GM21576 (cell line): ENCODE measurements around the gene RPS15.
A peak's percentile ranks its signal among the peaks of the same experiment; 100 is the strongest.

Source experiments
- ATAC-seq: cut with Tn5 transposase; IDR thresholded peaks from one replicate; pipeline ENCODE4 v1.9.1; 2021; ENCODE audit warnings: mild to moderate bottlenecking, moderate library complexity; ENCODE audit not compliant: unreplicated experiment

RPS15 gene

DNA sequence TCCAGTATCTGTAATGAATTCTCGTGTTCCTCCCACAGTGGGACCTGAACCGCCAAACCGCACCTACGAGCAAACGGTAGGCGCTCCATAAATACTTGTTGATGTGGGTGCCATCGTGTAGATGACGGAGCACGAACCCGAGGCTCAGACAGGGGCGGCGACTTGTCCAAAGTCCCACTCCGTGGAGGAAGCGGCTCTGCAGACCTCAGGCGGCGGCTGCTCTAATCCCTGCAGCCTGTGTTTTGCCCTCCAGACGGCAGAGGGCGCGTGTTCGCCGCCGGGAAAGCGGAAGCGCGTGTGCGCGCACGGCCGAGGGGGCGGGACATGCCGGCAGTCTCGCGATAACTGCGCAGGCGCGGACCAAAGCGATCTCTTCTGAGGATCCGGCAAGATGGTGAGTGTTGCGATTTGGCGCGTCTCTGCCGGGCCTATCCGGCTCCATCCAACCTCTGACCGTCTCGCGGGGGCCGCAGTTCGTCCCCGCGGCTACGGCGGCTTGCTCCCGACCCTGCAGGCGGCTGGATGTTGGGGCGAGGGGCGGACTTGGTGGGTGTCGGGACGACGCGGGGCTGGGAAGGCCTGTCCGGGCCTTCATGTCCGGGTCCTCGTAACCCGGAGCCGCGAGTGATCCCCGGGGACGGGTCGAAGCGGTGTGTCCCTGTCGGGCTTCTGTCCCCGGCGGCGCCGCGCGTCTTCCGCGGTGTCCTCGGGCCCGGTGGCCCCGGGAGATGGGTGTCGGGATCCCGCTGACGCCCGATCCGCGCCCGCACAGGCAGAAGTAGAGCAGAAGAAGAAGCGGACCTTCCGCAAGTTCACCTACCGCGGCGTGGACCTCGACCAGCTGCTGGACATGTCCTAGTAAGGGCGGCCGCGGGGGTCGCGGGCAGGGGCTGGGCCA, at the start of gene RPS15:
TSS of gene RPS15 (plus strand) at position 362 of the 898 bp plus-strand sequence. CDS start at position 392, 30 bp downstream.
- peak; percentile 67 for ATAC-seq

DNA sequence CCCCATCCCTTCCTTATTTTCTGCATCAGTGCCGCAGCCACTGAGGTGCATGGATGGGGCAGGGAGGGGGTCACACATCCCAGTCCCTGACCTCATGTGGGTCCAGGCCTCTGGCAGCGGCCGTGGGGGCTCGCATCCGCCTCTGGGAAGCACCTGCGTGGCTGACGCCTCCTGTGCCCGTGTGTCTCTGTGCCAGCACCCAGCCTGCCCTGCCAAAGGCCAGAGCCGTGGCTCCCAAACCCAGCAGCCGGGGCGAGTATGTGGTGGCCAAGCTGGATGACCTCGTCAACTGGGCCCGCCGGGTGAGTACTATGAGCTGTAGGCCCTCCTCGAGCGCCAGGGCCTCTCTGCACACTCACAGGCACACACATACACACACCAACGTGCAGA, 49.6 kb upstream of the RPS15 start:
- ATAC-seq = no peak

DNA sequence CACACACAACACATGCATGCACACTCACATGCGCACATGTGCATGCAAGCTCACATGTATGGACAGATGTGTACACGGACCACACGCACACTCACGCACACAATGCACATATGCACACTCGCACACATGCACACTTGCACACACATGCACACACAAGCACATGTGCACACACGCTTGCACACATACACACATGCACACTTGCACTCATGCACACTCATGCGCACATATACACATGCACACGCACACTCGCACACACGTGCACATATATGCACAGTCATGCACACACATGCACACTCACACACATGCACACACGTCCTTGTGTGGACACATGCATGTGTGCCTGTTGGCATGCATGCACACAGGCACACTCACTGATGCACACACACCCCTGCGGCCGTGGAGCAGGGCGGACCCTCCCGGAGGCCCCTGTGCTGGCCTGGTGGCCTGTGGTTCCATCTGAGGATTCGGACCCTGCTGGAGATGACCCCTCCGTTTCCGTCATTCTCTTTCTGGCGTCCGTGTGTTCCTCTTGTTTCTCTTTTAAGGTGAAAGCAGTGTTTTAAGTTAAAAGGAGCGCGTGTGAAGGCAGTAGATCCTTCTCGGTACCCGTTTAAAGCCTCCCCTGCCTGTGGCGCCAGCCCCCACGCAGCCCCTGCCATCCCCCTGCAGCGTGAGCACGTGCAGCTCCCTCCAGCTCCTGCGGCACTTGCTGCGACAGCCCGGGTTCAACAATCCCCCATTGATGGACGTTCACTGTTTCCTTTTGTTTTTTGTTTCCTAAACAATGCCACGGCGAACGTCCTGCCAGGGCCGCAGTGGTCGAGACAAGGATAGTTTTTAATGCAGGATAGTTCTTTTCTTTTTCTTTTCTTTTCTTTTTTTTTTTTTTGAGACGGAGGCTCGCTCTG, 48.9 kb upstream of the RPS15 start:
- no peak for ATAC-seq

DNA sequence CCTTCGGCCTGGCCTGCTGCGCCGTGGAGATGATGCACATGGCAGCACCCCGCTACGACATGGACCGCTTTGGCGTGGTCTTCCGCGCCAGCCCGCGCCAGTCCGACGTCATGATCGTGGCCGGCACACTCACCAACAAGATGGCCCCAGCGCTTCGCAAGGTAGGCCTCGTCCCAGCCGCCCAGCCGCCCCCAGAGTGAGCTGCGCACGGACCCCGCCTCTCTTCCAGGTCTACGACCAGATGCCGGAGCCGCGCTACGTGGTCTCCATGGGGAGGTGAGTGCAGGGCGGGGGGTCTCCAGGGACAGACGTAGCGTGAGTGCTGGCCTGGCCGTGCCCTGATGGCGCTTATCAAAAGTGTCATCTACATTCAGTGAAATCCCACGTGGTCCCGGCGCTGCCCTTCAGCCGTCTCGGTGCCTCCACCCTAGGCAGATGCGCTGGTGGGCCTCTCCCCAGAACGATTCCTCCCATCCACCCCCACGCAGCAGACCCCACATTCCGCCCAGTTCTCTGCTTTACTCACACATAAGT, 47.2 kb upstream of the RPS15 start:
- no peak for ATAC-seq

DNA sequence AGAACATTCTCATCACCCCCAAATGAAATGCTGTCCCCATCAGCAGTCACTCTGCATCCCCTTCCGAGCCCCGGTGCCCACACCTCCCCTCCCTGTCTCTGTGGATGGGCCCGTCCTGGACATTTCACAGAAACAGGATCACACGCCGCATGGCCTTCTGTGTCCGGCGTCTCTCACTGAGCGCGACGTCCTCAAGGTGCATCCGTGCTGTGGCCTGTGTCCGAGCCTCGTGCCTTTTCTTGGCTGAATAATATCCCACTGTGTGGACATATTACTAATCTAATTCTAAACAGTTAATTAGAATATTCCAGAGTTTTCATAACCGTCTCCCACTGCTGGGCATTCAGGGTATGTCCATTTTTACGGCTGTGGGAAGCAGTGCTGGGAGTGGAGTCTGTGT, 45.8 kb upstream of the RPS15 start:
- no peak for ATAC-seq

DNA sequence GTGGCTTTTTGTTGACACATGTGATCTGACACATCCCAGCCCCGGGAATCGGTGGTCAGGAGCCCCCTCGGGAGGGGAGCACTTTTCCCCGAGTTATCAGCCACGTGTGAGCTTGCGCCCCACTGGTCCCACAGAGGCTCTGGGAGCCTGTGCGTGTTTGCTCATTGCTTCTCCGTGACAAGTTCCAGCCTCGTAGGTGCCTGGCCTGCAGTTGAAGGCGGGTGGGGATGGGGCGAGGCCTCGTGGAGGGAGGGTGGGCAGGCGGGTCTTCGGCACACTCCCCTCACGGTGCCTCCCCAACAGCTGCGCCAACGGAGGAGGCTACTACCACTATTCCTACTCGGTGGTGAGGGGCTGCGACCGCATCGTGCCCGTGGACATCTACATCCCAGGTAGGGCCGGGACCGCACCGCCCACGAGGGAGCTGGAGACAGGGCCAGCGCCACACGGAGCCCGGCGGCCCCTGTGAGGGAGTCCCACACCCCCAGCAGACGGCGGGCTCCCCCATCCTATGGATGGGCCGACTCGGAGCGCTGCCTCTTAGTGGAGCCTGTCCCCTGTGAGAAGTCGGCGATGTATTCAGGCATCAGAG, 45.2 kb upstream of the RPS15 start:
- ATAC-seq = no peak

DNA sequence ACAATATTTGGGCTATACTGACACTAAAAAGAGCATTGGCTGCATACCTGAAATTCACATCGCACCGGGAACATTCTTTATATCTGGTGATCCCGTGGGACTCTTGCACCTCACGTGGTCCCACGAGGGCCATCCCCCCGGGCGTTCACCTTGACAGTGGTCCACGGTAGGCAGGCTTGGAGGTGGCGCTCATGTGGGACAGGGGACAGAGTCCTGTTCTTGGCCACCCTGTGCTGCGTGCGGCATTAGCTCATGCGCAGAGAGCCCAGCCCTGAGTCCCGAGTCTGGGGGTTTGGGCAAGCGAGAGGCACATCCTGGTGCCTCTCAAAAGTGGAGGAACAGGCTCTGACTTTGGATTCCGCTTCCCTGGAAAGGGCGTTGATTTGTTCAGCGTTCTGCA, 44.4 kb upstream of the RPS15 start:
- ATAC-seq = no peak

DNA sequence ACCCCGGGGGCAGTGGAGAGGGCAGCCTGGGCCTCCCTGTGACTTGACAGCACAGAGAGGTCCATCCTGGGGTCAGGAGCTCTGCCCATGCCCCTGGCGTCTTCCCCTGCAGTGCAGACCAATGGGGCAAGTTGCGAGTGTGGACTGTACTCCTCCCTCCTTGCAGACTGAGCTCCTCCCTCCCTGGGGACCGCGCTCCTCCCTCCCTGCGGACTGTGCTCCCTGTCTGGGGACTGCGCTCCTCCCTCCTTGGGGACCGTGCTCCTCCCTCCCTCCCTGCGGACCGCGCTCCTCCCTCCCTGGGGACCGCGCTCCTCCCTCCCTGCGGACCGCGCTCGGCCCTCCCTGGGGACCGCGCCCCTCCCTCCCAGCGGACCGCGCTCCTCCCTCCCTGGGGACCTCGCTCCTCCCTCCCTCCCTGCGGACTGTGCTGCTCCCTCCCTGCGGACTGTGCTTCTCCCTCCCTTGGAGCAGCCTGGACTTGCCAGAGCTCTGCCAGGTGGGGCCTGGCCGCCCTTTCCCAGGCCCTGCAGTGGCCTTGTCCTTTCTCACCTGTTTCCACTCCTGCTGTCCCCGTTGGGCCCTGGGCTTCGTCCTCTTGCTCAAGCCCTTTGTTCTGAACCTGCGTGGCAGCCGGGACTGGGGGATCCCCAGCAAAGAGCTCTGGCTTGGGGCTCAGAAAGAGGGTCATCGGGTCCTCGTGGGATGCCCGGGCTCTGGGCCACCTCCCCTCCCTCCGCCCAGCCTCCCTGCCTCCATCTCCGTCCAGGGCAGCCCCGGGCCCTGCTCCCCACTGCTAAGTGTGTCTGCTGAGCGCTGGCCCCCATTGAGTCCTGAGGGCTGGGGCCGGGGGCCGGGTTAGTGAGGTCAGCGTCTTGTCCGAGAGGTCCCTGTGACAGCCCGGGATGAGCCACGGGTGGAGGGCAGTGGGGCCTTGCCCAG, 43.7 kb upstream of the RPS15 start:
- no peak for ATAC-seq

DNA sequence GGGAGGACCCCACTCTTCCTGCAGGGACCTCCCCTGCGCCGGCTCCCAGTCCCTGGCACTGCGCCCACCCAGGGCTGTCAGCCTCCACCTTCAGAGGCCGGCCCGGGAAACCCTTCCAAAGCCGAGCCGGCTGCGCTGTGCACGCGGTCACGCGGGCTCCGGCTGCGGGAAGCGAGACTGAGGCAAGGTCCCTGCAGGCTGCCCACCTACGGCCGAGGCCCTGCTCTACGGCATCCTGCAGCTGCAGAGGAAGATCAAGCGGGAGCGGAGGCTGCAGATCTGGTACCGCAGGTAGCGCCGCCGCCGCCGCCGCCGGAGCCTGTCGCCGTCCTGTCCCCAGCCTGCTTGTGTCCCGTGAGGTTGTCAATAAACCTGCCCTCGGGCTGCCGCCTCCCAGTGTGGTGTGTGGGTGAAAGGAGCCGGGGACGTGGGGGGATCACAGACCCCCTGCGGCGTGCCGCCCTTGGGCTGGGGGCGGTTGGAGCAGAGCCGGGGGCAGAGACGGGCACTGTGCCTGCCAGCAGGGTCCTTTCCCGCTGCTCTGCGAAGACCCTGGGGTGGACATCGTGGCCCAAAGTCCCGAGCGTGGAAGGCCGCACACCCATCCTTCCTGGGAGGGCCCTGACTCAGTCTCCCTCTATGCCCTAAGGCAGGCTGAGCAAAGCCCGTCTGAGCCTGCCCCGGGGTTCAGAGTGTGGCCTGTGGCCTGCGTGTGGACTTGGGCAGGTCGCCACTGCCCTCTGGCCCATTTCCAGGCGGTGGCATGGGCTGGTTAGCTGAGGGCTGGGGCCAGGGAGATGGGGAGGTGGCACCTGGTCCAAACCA, 42.8 kb upstream of the RPS15 start:
- ATAC-seq = no peak

DNA sequence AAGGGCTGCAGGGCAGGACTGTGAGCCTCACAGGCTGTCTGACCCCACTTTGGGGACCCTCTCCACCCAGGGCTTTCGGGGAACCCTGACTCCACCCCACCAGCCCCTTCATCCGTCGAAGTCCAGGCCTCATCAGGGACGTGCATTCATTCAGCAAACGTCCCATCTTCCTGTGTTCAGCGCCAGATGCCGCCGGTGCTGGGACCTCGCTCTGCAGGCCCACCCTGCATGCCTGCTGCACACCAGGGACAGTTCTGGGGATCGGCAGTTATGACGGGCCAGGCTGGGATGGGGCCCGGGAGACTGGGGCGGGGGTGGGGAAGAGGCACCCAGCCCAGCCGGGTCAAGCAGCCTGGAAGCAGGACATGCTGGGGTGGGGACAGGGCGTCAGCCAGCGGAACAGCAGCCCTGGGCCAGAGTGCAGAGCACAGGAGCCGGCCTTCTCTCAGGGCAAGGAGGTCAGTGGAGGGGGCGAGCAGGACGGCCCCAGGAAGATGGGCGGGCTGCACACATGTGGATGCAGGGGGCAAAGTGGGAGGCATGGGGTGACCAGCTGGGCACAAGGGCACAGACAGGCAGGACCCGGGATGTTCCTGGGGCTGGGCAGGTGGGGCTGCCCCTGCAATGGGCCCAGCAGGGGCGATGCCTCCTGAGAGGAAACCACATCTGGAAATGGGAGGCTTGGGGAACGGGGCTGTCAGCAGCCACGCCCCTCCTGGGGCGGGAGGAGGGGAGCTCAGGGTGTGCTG, 42.0 kb upstream of the RPS15 start:
- ATAC-seq = no peak

DNA sequence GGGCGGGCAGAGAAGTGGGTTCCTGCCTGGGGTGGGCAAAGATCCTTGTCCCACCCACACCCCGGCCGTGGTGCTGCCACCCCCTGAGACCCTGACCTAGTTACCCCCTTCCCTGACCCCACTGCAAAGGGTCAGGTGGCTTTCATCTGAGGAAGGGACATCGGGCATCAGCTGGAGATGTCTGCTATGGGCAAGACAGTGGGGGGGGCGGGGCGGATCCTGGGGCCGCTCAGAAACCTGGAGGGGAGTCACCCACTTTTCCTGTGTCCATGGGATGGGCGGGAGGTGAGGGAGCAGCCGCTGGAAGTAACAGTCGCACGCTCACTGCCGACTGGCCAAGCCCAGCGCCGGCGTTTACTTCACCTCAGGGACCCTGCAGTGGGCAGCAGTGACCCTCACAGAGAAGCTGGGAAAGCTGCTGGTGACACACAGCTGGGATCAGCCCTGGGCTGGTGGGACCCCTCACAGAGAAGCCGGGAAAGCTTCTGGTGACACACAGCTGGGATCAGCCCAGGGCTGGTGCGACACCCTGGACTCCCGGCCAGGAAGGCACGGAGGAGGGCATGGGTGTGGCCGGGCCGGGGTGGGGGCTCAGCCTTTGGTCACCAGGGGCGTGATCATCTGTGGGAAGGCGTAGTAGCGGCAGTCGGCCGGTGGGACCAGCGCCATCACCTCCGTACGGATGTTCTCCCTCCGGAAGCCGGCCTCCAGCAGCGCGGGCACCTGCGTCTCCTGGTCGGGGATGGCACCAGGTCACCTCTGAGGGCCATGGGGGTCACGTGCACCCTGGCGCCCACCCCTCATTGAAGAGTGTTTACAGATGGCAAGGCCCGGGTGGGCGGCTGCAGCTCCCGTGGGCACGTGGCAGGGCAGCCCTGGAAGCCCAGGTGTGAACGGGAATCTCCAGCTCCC, 41.2 kb upstream of the RPS15 start:
- ATAC-seq = no peak

DNA sequence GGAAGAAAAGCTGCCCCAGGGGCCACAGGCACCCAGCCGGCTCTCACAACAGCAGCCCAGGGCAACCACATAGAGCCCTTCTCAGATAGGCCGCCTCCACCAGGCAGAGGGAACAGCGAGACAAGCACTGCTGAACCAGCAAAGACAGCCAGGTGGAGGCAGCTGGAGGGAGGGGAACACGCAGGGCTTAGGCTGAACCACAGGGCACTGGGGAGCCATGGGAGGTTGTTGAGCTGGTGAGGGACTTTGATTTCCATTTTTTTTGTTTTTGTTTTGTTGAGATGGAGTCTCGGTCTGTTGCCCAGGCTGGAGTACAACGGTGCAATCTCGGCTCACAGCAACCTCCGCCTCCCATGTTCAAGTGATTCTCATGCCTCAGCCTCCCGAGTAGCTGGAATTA, 40.4 kb upstream of the RPS15 start:
- ATAC-seq = no peak

DNA sequence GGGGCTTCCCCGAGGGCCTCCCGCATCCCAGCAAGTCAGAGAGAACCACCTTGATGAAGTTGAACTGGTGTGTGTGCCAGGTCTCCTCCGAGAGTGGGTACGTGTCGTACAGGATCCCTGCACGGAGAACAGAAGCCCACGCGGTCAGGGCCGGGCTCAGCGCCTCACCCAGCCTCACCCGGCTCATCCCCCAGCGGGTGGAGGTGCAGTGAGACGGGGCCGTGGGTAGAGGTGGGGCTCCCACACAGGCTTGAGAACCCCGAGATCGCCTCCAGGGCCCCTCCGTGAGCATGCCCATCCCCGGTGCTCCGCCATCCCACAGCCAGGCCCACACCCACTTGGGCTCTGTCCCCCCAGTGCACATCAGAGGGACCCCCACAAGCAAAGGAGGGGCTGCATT, 39.1 kb upstream of the RPS15 start:
- ATAC-seq = no peak

DNA sequence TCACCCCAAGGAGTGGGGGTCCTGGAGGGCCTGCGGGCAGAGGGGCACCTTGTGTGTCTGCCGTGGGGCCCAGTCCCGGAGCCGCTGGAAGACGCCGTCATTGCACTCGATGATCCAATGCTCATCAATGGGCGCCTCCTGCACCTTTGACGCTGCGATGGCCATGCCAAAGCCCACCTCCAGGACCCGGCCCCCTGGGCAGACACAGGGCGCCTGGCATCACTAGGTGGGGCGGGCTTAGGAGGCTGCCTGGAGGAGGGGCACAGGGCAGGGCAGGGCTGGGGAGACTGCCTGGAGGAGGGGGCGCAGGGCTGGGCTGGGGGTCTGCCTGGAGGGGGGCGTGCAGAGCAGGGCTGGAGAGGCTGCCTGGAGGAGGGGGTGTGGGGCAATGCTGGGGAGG, 38.5 kb upstream of the RPS15 start:
- no peak for ATAC-seq

DNA sequence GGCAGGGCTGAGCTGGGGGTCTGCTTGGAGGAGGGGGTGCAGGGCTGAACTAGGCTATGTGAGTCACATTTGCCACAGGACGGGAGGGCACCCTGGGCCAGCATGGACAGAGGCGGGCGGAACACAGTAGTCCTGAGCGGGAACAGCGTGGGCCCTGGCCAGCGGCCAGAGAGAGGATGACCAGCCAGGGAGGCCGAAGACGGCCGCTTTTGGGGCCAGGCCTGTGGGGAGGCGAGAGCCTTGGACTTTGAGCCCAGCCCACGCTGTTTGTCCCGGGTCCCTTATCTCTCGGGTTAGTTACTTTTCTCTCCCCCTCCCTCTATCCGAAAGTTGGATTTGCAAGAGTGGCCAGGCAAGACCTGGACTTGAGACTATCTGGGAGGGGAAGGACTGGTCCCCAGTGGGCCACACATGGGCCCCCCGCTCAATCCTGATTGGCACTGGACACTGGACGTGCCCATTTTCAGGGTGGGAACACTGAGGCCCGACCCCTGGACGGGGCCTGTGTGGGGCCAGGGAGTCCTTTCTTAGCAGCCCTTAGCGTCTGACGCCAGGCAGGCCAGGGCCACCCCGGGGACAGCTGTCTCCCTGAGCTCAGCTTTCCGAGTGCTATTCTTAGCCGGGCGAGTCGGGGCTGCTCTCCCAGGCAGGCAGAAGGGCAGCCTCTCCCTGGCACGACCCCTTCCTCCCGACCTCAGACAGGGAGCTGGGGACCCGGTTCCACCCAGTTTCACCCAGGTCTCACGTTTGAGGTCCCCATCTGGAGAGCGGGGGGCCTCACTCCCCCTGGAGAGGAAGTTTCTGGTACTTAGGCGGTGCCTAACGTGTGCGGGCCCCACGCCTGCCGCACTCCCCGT, 37.7 kb upstream of the RPS15 start:
- no peak for ATAC-seq

DNA sequence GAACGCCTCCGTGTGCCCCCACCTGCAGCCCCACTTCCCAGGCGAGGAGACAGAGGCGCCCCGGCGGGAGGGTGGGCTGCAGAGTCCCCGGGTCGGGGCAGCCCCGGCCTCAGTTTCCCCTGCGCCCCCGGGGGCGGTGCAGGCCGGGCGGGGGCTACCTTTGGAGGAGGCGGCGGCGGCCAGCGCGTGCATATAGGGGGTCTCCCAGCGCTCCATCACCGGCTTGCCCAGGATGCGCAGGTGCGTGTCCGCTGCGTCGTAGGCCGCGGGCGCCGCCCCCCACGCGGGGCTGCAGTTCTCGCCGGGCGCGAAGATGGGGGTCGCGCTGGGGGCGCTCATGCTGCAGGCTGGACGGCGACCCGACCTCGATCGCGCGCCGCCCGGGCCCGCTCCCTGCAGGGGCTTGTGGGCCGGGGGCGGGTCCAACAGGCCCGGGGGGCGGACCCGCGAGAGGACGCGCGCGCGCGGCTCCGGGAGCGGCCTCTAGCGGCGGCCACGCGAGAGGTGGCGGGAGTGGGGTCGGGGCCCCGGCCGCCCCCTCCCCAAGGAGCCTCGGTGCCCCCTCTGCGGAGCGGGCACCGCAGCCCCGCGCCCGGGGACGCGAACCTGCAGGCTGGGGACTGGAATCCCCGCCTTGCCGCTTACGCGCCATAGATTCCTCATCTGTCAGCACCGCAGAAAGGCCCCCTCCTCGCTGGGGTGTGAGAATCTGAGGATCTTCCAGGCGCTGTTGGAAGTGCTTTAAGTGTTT, 36.9 kb upstream of the RPS15 start, which contains the start of gene GAMT:
TSS of gene GAMT (minus strand) at position 405 of the 751 bp plus-strand sequence. CDS start at position 339, 66 bp downstream.
- ATAC-seq = no peak
